K562 (cell line): ENCODE results near the gene ZNF747. TPM values are rescaled to one million over a fixed set of nuclear protein-coding genes. Genes with fewer than 3 reads are reported as not detected.

Experiments
- ATF3 ChIP-seq, 2 experiments: fragments of 450-650 bp in 1 of 2; sonication (generic) in 1 of 2; formaldehyde crosslinking in 1 of 2; IDR thresholded peaks in 1 of 2; conservative IDR thresholded peaks in 1 of 2; 2 replicates each; pipeline versions ENCODE4 v1.6.1 to v1.8.1; 2016 to 2023; ENCODE audit warnings: mild to moderate bottlenecking in 2 of 2, moderate library complexity in 2 of 2, inconsistent platforms in 1 of 2, missing genetic modification reagents in 1 of 2
- C11orf30 ChIP-seq: fragments of 450-650 bp; IDR thresholded peaks from 2 replicates; pipeline ENCODE4 v1.6.1; 2016; ENCODE audit warnings: low read depth, mild to moderate bottlenecking
- CXXC5 ChIP-seq: fragments of 250-450 bp; sonication (Bioruptor Pico); IDR thresholded peaks from 2 replicates; pipeline ENCODE4 v1.8.0; 2022; ENCODE audit warnings: inconsistent platforms, mild to moderate bottlenecking, moderate library complexity
- E2F4 ChIP-seq: sonication (generic); formaldehyde crosslinking; IDR thresholded peaks from 2 replicates; pipeline ENCODE4 v1.8.0; 2022; ENCODE audit warnings: mild to moderate bottlenecking, low read depth, missing genetic modification reagents
- FOXJ2 ChIP-seq: fragments of 200-800 bp; sonication (Bioruptor generic); IDR thresholded peaks from 2 replicates; pipeline ENCODE4 v1.6.1; 2016; ENCODE audit warnings: missing genetic modification characterization, missing compliant biosample characterization
- HIVEP1 ChIP-seq: fragments of 250-450 bp; sonication (Bioruptor Pico); IDR thresholded peaks from 2 replicates; pipeline ENCODE4 v1.4.0; 2020; ENCODE audit warnings: mild to moderate bottlenecking
- KLF16 ChIP-seq: IDR thresholded peaks from 2 replicates; pipeline ENCODE4 v1.6.1; 2016; ENCODE audit warnings: antibody characterized with exemption
- POLR2A ChIP-seq: fragments of 450-650 bp; conservative IDR thresholded peaks from 2 replicates; pipeline ENCODE4 v1.6.1; 2016
- PTTG1 ChIP-seq: fragments of 450-650 bp; IDR thresholded peaks from 2 replicates; pipeline ENCODE4 v1.6.1; 2016; ENCODE audit warnings: low read depth, mild to moderate bottlenecking, missing genetic modification characterization, missing compliant biosample characterization
- PYGO2 ChIP-seq: fragments of 450-650 bp; IDR thresholded peaks from 2 replicates; pipeline ENCODE4 v1.6.1; 2016; ENCODE audit warnings: mild to moderate bottlenecking, missing genetic modification characterization, moderate library complexity, missing compliant biosample characterization
- SLC30A9 ChIP-seq: fragments of 250-450 bp; sonication (Bioruptor Pico); IDR thresholded peaks from 2 replicates; pipeline ENCODE4 v1.8.0; 2022; ENCODE audit warnings: mild to moderate bottlenecking, moderate library complexity
- SP1 ChIP-seq: sonication (generic); formaldehyde crosslinking; IDR thresholded peaks from 2 replicates; pipeline ENCODE4 v1.8.1; 2022; ENCODE audit warnings: mild to moderate bottlenecking, missing genetic modification reagents
- TAF9B ChIP-seq: fragments of 450-650 bp; IDR thresholded peaks from 2 replicates; pipeline ENCODE4 v1.6.1; 2018; ENCODE audit warnings: mild to moderate bottlenecking; ENCODE audit not compliant: partially characterized antibody
- TEAD1 ChIP-seq, 2 experiments: fragments of 450-650 bp in 1 of 2; sonication (generic) in 1 of 2; formaldehyde crosslinking; IDR thresholded peaks; 2 replicates each; pipeline versions ENCODE4 v1.4.0 to v1.8.0; 2020 to 2022; ENCODE audit warnings: mild to moderate bottlenecking in 2 of 2, missing genetic modification reagents in 1 of 2
- ZNF232 ChIP-seq: sonication (generic); formaldehyde crosslinking; IDR thresholded peaks from 2 replicates; pipeline ENCODE4 v1.8.0; 2022; ENCODE audit warnings: mild to moderate bottlenecking, missing genetic modification reagents
- ZNF282 ChIP-seq: sonication (generic); formaldehyde crosslinking; IDR thresholded peaks from 2 replicates; pipeline ENCODE4 v1.8.1; 2023; ENCODE audit warnings: missing genetic modification reagents
- ZNF431 ChIP-seq: sonication (generic); formaldehyde crosslinking; IDR thresholded peaks from 2 replicates; pipeline ENCODE4 v1.8.0; 2022; ENCODE audit warnings: mild to moderate bottlenecking, missing genetic modification reagents
- ZNF592 ChIP-seq: fragments of 450-650 bp; IDR thresholded peaks from 2 replicates; pipeline ENCODE4 v1.6.1; 2017; ENCODE audit warnings: antibody characterized with exemption, mild to moderate bottlenecking
- ZNF668 ChIP-seq: fragments of 250-450 bp; sonication (Bioruptor Pico); IDR thresholded peaks from 2 replicates; pipeline ENCODE4 v1.8.0; 2022; ENCODE audit warnings: mild to moderate bottlenecking, inconsistent platforms
- ZNF785 ChIP-seq: fragments of 250-450 bp; sonication (Bioruptor Pico); IDR thresholded peaks from 2 replicates; pipeline ENCODE4 v1.4.0; 2020; ENCODE audit warnings: mild to moderate bottlenecking
- polyA plus RNA-seq, 8 experiments: library from polyadenylated mRNA; depleted of rRNA in 4 of 8; stranded (reverse) in 5 of 8; unstranded in 3 of 8; fragments of >200 nt; fragmentation: Nextera tagmentation in 2 of 8; fragmentation: Illumina TruSeq in 1 of 8; extraction: Ambion mirVana in 2 of 8; extraction: Trizol in 1 of 8; gene quantifications; 2 replicates each; pipeline versions ENCODE4 v1.2.1 to v1.2.3, GENCODE V29; 2011 to 2014; ENCODE audit warnings: inconsistent platforms in 1 of 8, missing spikeins in 1 of 8
- total RNA-seq, 7 experiments: library from RNA; depleted of rRNA in 6 of 7; stranded (reverse); fragments of >200 nt in 6 of 7; fragmentation: Illumina TruSeq in 2 of 7; extraction: Trizol in 2 of 7; gene quantifications; 2 replicates each; pipeline versions ENCODE4 v1.2.1 to v1.2.3, GENCODE V29; 2011 to 2021; ENCODE audit warnings: low replicate concordance in 1 of 7

Gene ZNF747
- total and polyA plus RNA-seq, 9 of the 15 experiments (the other 6 are each of a cell fraction or from before 2014, with no cell fraction given) = 0.14 to 3.3 (median 1.5) TPM

DNA sequence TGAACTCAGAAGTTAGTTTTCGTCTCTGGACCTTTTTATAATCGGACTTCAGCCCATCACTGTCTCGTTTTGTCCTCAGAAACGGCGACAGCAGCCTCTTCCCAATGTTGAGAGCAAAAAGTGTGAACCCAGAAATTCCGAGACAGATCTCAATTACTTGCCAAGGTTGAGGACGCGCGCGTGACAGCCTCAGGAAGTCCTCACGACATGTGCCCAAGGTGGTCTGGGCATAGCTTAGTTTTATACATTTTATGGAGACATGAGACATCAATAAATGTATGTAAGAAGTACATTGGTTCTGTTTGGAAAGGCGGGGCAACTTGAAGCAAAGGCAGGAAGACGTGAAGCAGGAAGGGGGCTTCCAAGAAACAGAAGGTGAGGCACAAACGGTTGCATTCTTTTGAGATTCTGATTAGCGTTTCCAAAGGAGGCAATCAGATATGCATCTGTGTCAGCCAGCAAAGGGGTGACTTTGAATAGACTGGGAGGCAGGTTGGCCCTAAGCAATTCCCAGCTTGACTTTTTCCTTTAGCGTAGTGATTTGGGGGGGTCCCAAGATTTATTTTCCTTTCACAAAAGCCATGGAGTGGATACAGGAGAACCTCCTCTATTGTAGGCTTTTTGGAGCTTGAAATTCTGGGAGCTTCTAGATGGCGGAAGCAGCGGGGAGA, 583 bp upstream of the ZNF747 start (continued):
- TF ChIP-seq TAF9B (peak; percentile 53), HIVEP1 (CRISPR knock-in tag) (no peak), SP1 (peak; percentile 42; the same call in 1 of the 2 replicates), POLR2A (peak; percentile 90), PTTG1 (tag) (no peak), PYGO2 (tag) (no peak), ATF3 (IDR thresholded peaks at IDR 0.05) (no peak), ATF3 (CRISPR knock-in tag; conservative IDR thresholded peaks at IDR 0.05) (0 out of 2 replicates have a peak, but pooled peaks have one; percentile 18), E2F4 (CRISPR knock-in tag) (0 out of 2 replicates have a peak, but pooled peaks have one; percentile 59), FOXJ2 (tag) (0 out of 2 replicates have a peak, but pooled peaks have one; percentile 10), ZNF282 (CRISPR knock-in tag) (no peak), ZNF785 (no peak), ZNF431 (CRISPR knock-in tag) (0 out of 2 replicates have a peak, but pooled peaks have one; percentile 13), ZNF592 (peak; percentile 57), SLC30A9 (no peak), KLF16 (peak; percentile 4; the same call in 1 of the 2 replicates), ZNF668 (no peak), TEAD1 (CRISPR knock-in tag; IDR thresholded peaks at IDR 0.05) (peak in 1 of 2 experiments; percentile 18; a peak in 1 of 4 replicates), ZNF232 (CRISPR knock-in tag) (0 out of 2 replicates have a peak, but pooled peaks have one; percentile 3), C11orf30 (no peak), CXXC5 (CRISPR knock-in tag) (no peak)
